ENCODE data around the gene FAM180B. TPM values are rescaled to one million over a fixed set of nuclear protein-coding genes. Genes with fewer than 3 reads are reported as not detected.
A peak's percentile ranks its signal among the peaks of the same experiment; 100 is the strongest.

Gene FAM180B
- total RNA-seq, 4 donors from 2014 or later, result not detected

DNA sequence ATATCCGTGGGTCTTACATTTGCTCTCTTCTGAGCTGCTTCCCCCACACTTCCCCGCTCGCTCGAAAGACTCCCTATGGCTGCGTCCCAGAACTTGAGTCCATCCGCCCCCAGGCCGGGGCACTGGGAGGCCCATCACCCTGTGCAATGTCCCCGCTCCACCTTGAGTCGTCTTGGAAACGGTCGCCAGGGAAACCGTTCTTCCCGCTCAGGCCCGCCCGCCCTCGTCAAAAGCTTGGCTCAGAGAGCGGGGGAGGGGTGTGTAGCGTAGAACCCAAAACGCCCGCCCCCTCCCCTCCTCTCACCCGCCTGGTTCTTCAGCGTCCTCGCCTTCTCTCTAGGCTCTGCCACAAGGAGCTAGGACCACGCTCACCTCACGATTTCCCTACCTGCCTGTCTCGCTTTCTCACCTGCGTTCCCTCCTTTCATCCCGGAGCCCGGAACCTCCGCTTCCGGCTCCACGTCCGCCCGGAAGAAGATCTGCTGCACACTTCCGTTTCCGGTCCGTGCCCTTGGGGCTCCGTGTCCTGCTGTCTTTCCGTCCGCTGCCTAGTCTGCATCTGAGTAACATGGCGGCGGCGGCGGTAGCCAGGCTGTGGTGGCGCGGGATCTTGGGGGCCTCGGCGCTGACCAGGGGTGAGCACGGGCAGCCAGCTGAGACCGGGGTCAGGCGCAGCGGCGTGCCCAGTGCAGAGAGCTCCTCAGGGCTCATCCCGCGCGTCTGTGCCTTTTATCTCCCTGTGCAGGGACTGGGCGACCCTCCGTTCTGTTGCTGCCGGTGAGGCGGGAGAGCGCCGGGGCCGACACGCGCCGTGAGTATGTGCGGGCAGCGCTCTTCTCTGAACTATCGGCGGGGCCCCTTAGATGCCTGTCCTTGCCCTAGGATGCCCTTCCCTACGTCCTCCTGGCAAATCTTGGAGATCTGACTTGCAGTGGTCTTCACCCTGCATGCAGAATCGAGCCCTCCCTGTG lies 7.7 kb upstream of the FAM180B start, which contains the start of the genes KBTBD4 and NDUFS3:
Gene KBTBD4, minus strand, starts transcription at position 447 of the 971 bp plus-strand sequence. Its CDS starts 19 bp downstream, at position 428.
Gene NDUFS3, plus strand, starts transcription at position 551 of the 971 bp plus-strand sequence. Its CDS starts 18 bp downstream, at position 569.
- ATAC-seq (peak; percentile 96 to 98), DNase-seq (peak; percentile 83 to 84)
- in situ Hi-C loops (cut with MboI; ENCODE audit: low sequenced_read_pairs in 4 of 4) (loop anchor here in 1 of 4 donors (5.0 kb wide), 1 partner anchor 48 kb away; no protein-coding TSS in a partner anchor), intact Hi-C loops (cut with DNase I; ENCODE audit: low total_unique reads) (loop anchor here (1.0 to 10.0 kb wide), 4 partner anchors 63 to 268 kb away; partner anchors contain the start of genes FNBP4, MTCH2, NUP160 and SLC39A13)
- peak within 1 kb of the TSS; percentile 89 to 94 (median 91) for H3K27ac ChIP-seq
- TF ChIP-seq, protein P1, sequence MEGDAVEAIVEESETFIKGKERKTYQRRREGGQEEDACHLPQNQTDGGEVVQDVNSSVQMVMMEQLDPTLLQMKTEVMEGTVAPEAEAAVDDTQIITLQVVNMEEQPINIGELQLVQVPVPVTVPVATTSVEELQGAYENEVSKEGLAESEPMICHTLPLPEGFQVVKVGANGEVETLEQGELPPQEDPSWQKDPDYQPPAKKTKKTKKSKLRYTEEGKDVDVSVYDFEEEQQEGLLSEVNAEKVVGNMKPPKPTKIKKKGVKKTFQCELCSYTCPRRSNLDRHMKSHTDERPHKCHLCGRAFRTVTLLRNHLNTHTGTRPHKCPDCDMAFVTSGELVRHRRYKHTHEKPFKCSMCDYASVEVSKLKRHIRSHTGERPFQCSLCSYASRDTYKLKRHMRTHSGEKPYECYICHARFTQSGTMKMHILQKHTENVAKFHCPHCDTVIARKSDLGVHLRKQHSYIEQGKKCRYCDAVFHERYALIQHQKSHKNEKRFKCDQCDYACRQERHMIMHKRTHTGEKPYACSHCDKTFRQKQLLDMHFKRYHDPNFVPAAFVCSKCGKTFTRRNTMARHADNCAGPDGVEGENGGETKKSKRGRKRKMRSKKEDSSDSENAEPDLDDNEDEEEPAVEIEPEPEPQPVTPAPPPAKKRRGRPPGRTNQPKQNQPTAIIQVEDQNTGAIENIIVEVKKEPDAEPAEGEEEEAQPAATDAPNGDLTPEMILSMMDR (IDR thresholded peaks at IDR 0.05 in 4 of 5, conservative IDR thresholded peaks at IDR 0.05 in 1 of 5), result no peak
- TF ChIP-seq POLR2A (IDR thresholded peaks at IDR 0.05), result peak; percentile 52 to 53
- H3K4me3 ChIP-seq, result peak within 1 kb of the TSS; percentile 79 to 98 (median 82)
- H3K4me1 ChIP-seq, result peaks cover 28 to 33% of the 10 kb centered on the region in 2 donors
- no peaks in the 10 kb centered on the region for H3K27me3 ChIP-seq
- no peaks in the 10 kb centered on the region for H3K9me3 ChIP-seq
- H3K36me3 ChIP-seq, result peaks cover 0 to 70% of the 10 kb centered on the region in 2 donors

- no peaks in the 10 kb centered on the region for H3K27me3 ChIP-seq
- no peaks in the 10 kb centered on the region for H3K9me3 ChIP-seq
- H3K36me3 ChIP-seq, result peaks cover 0 to 52% of the 10 kb centered on the region in 2 donors
- no peak overlapping the region for H3K4me3 ChIP-seq
- ATAC-seq (no peak), DNase-seq (no peak)
- in situ Hi-C loops (cut with MboI; ENCODE audit: low sequenced_read_pairs in 4 of 4), result no loop called here
- TF ChIP-seq, protein P1 (IDR thresholded peaks at IDR 0.05 in 4 of 5, conservative IDR thresholded peaks at IDR 0.05 in 1 of 5), result no peak
- no peak for TF ChIP-seq POLR2A (IDR thresholded peaks at IDR 0.05)
- H3K27ac ChIP-seq, result no peak overlapping the region
- intact Hi-C loops (cut with DNase I; ENCODE audit: low total_unique reads), result no loop called here
- peaks cover 14% of the 10 kb centered on the region in 2 donors for H3K4me1 ChIP-seq
Observed at GRCh38 chr11:47583844-47584243, 2.6 kb upstream of the FAM180B start.

DNA sequence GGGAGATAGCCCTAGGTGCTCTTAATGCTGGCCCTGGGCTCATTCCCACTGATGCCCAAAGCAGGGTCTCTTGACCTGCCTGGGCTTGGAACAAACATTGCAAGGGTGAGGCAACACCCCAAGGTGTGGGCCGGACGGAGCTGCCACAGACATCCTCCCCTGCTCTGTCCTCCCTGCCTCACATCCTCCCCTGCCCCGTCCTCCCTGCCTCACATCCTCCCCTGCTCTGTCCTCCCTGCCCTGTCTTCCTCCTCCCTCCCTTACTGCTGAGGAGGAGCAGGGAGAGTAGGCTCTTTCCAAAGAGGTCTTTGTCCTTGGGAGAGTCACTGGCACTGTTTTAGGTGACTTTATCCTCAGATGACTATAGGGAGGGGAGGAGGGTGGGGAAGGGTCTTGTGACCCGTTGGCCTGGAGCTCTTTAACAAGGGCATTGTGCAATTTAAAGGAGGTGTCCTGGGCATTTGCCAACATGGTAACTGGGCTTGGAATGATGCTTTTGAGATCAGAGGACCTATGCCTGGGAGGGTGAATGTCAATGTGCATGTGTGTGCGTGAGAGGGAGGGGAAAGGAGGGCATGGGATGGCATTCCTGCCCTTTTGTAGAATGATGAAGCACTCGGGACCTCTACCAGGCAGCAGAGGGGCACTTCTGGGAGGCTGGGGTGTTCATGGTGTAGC lies 700 bp downstream of the FAM180B start:
- no peaks in the 10 kb centered on the region for H3K9me3 ChIP-seq
- H3K4me3 ChIP-seq, result no peak overlapping the region
- no peaks in the 10 kb centered on the region for H3K4me1 ChIP-seq
- ATAC-seq, result peak in 1 of 2 donors; percentile 9
- TF ChIP-seq POLR2A (IDR thresholded peaks at IDR 0.05), result no peak
- TF ChIP-seq, protein P1 (IDR thresholded peaks at IDR 0.05 in 4 of 5, conservative IDR thresholded peaks at IDR 0.05 in 1 of 5), result no peak
- no peak for DNase-seq
- intact Hi-C loops (cut with DNase I; ENCODE audit: low total_unique reads), result no loop called here
- in situ Hi-C loops (cut with MboI; ENCODE audit: low sequenced_read_pairs in 4 of 4), result no loop called here
- H3K27ac ChIP-seq, result peak overlapping the region in 2 of 4 donors; percentile 15 to 31
- H3K36me3 ChIP-seq, result peaks cover 0 to 31% of the 10 kb centered on the region in 2 donors
- peaks cover 9 to 26% (median 22%) of the 10 kb centered on the region in 3 donors for H3K27me3 ChIP-seq

DNA sequence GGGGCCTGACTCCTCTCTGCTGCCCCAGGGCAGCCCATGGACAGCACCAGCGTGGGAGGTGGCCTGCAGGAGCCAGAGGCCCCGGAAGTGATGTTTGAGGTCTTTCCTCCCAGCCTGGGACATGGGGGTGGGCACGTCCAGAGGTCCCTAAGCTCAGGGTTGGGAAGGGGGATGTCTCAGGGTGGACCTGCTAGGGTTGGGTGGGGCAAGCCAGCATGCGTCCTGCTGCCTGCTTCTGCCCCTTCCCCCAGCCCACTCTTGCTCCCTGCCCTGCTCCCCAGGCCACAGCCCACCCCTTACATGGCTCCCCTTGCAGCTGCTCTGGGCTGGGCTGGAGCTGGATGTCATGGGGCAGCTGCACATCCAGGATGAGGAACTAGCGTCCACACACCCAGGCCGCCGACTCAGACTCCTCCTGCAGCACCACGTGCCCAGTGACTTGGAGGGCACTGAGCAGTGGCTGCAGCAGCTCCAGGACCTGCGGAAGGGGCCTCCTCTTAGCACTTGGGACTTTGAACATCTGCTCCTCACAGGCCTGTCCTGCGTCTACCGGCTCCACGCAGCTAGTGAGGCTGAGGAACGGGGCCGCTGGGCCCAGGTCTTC lies 1.3 kb downstream of the FAM180B start:
- DNase-seq (peak; percentile 41 to 54), ATAC-seq (peak in 1 of 2 donors; percentile 11)
- intact Hi-C loops (cut with DNase I; ENCODE audit: low total_unique reads) (no loop called here), in situ Hi-C loops (cut with MboI; ENCODE audit: low sequenced_read_pairs in 4 of 4) (no loop called here)
- H3K27ac ChIP-seq, result peak overlapping the region in 1 of 4 donors; percentile 15
- no peak overlapping the region for H3K4me3 ChIP-seq
- TF ChIP-seq POLR2A (IDR thresholded peaks at IDR 0.05), result no peak
- TF ChIP-seq, protein P1 (IDR thresholded peaks at IDR 0.05 in 4 of 5, conservative IDR thresholded peaks at IDR 0.05 in 1 of 5), result no peak
- H3K4me1 ChIP-seq, result no peaks in the 10 kb centered on the region
- no peaks in the 10 kb centered on the region for H3K9me3 ChIP-seq
- H3K36me3 ChIP-seq, result peaks cover 0 to 24% of the 10 kb centered on the region in 2 donors
- peaks cover 15 to 33% (median 27%) of the 10 kb centered on the region in 3 donors for H3K27me3 ChIP-seq
